Activated naive CD4-positive, alpha-beta T cell (primary cell): Measurements from ENCODE around the gene EXTL1.

Experiments used
- DNase-seq, 4 experiments: peaks; one replicate each; lab custom pipeline; 2025; lab: John Stamatoyannopoulos, UW

EXTL1 gene

GRCh38 chr1:26044414-26044813, 22.8 kb downstream of the EXTL1 start:
- no peak for DNase-seq

- DNase-seq = no peak
Measured at GRCh38 chr1:26044971-26045721, 23.6 kb downstream of the EXTL1 start.

- no peak for DNase-seq
Measured at GRCh38 chr1:26045722-26046245, 24.2 kb downstream of the EXTL1 start, which contains the start of gene SLC30A2. TSS of gene SLC30A2 (minus strand) at chr1:26046118. CDS start at chr1:26045896, 222 bp downstream.

- DNase-seq = no peak
Measured at GRCh38 chr1:26046246-26047095, 24.9 kb downstream of the EXTL1 start.

- no peak for DNase-seq
Measured at GRCh38 chr1:26047278-26047874, 25.8 kb downstream of the EXTL1 start.

GRCh38 chr1:26049531-26050247, 28.1 kb downstream of the EXTL1 start:
- no peak for DNase-seq

GRCh38 chr1:26050248-26050640, 28.7 kb downstream of the EXTL1 start:
- DNase-seq = no peak

GRCh38 chr1:26053718-26054560, 32.4 kb downstream of the EXTL1 start:
- DNase-seq = no peak

- no peak for DNase-seq
Measured at GRCh38 chr1:26055041-26055440, 33.5 kb downstream of the EXTL1 start.

- DNase-seq = no peak
Measured at GRCh38 chr1:26057189-26057588, 35.6 kb downstream of the EXTL1 start.

- DNase-seq = no peak
Measured at GRCh38 chr1:26058052-26058595, 36.5 kb downstream of the EXTL1 start.

- DNase-seq = no peak
Measured at GRCh38 chr1:26059906-26060305, 38.3 kb downstream of the EXTL1 start.

- no peak for DNase-seq
Measured at GRCh38 chr1:26060832-26061574, 39.4 kb downstream of the EXTL1 start.

- no peak for DNase-seq
Measured at GRCh38 chr1:26064553-26064952, 43.0 kb downstream of the EXTL1 start.

GRCh38 chr1:26066160-26066559, 44.6 kb downstream of the EXTL1 start:
- no peak for DNase-seq

GRCh38 chr1:26066857-26067256, 45.3 kb downstream of the EXTL1 start:
- no peak for DNase-seq

GRCh38 chr1:26067432-26067911, 45.9 kb downstream of the EXTL1 start, which contains the start of gene TRIM63:
TSS of gene TRIM63 (minus strand) at chr1:26067630. CDS start at chr1:26067494, 136 bp downstream.
- DNase-seq = no peak

- no peak for DNase-seq
Measured at GRCh38 chr1:26069941-26070295, 48.3 kb downstream of the EXTL1 start.

GRCh38 chr1:26070296-26070962, 48.9 kb downstream of the EXTL1 start:
- no peak for DNase-seq
